Endothelial cell of umbilical vein (primary cell): ENCODE data around the gene CCNJL. TPM values are rescaled to one million over a fixed set of nuclear protein-coding genes. Genes with fewer than 3 reads are reported as not detected.

ENCODE experiments used
- BruUV-seq: library from RNA; stranded (reverse); fragments of 400-500 nt; replicated peaks from 2 replicates; lab custom pipeline; 2021; lab: Mats Ljungman, UMichigan
- CTCF ChIA-PET: fragments of 300-600, 350-600 bp; sonication (Branson Sonifier 250); formaldehyde crosslinking; loops from one replicate; lab custom pipeline; 2021; ENCODE audit warnings: antibody characterized with exemption, inconsistent platforms; lab: Charles Lee
- POLR2A ChIA-PET: fragments of 300-600, 350-600 bp; sonication (Branson Sonifier 250); formaldehyde crosslinking; loops from one replicate; lab custom pipeline; 2021; ENCODE audit warnings: antibody characterized with exemption, inconsistent platforms; lab: Charles Lee
- DNase-seq: peaks from one replicate; pipeline ENCODE4 v3.0.0-alpha.2; 2011; ENCODE audit warnings: low read depth, low spot score
- FAIRE-seq: peaks from 2 replicates; lab custom pipeline; 2011; peaks lifted over from hg19 to GRCh38; lab: Jason Lieb, UNC
- H2AFZ ChIP-seq: 2 replicates; pipeline ENCODE4 v1.6.0; 2012; ENCODE audit warnings: low read depth, low read length, control low read depth, inconsistent platforms
- H3K27ac ChIP-seq: 2 replicates; pipeline ENCODE4 v1.5.1; 2011; ENCODE audit warnings: low read depth, mild to moderate bottlenecking, control low read depth, low read length, moderate library complexity; ENCODE audit not compliant: insufficient read depth
- H3K27me3 ChIP-seq, 2 experiments: 2 replicates each; pipeline versions ENCODE4 v1.6.0 to v1.6.1; 2011; ENCODE audit warnings: low read length in 2 of 2, mixed read lengths in 1 of 2; ENCODE audit not compliant: control insufficient read depth in 2 of 2, insufficient read depth in 2 of 2
- H3K36me3 ChIP-seq, 2 experiments: 2 replicates in 1 of 2; 3 replicates in 1 of 2; pipeline ENCODE4 v1.5.1; 2011; ENCODE audit warnings: low read length in 2 of 2, mild to moderate bottlenecking in 1 of 2, moderate library complexity in 1 of 2; ENCODE audit not compliant: control insufficient read depth in 2 of 2, insufficient read depth in 2 of 2; ENCODE audit errors: extremely low read depth in 1 of 2
- H3K4me1 ChIP-seq: 3 replicates; pipeline ENCODE4 v1.5.1; 2011; ENCODE audit warnings: mild to moderate bottlenecking, low read length; ENCODE audit not compliant: control insufficient read depth, insufficient read depth; ENCODE audit errors: extremely low read depth
- H3K4me2 ChIP-seq: 2 replicates; pipeline ENCODE4 v1.6.1; 2011; ENCODE audit warnings: low read length, control low read depth, mixed read lengths; ENCODE audit not compliant: insufficient read depth
- H3K4me3 ChIP-seq, 3 experiments: fragments of 200-600 bp in 1 of 3; sonication (generic), shearing (Covaris generic) in 1 of 3; replicated peaks in 1 of 3; 2 replicates each; pipeline ENCODE4 v1.5.1; 2011 to 2016; ENCODE audit warnings: control low read depth in 3 of 3, low read length in 3 of 3, mild to moderate bottlenecking in 2 of 3, inconsistent platforms in 1 of 3, low read depth in 1 of 3, moderate library complexity in 1 of 3; ENCODE audit not compliant: insufficient read depth in 1 of 3
- H3K79me2 ChIP-seq: 2 replicates; pipeline ENCODE4 v1.6.0; 2012; ENCODE audit warnings: low read length, inconsistent platforms; ENCODE audit not compliant: control insufficient read depth, insufficient read depth
- H3K9ac ChIP-seq: replicated peaks from 2 replicates; pipeline ENCODE3; 2011; ENCODE audit warnings: low read length, control low read depth; ENCODE audit not compliant: insufficient read depth; ENCODE audit errors: extremely low read depth
- H3K9me1 ChIP-seq: replicated peaks from 3 replicates; pipeline ENCODE4 v1.6.0; 2011; ENCODE audit warnings: mild to moderate bottlenecking, low read length; ENCODE audit not compliant: control insufficient read depth, insufficient read depth; ENCODE audit errors: extremely low read depth
- H3K9me3 ChIP-seq: replicated peaks from 2 replicates; pipeline ENCODE4 v1.5.1; 2012; ENCODE audit warnings: low read length, inconsistent platforms; ENCODE audit not compliant: control insufficient read depth, insufficient read depth
- H4K20me1 ChIP-seq: replicated peaks from 2 replicates; pipeline ENCODE3; 2011; ENCODE audit warnings: mild to moderate bottlenecking, low read length; ENCODE audit not compliant: control insufficient read depth, insufficient read depth; ENCODE audit errors: extremely low read depth
- CTCF ChIP-seq, 2 donors: IDR thresholded peaks; 1 replicate in 1 of 2; 2 replicates in 1 of 2; pipeline ENCODE4 v1.5.1; 2011; ENCODE audit warnings: low read length in 2 of 2, mild to moderate bottlenecking in 2 of 2, moderate library complexity in 2 of 2, control low read depth in 1 of 2, inconsistent platforms in 1 of 2, low read depth in 1 of 2; ENCODE audit not compliant: insufficient read depth in 1 of 2; ENCODE audit errors: extremely low read depth in 1 of 2
- EZH2 ChIP-seq: IDR thresholded peaks from 2 replicates; pipeline ENCODE4 v1.6.1; 2012; ENCODE audit warnings: borderline replicate concordance, low read depth, mild to moderate bottlenecking, moderate library complexity, low read length, inconsistent platforms; ENCODE audit not compliant: severe bottlenecking
- FOS ChIP-seq: IDR thresholded peaks from 2 replicates; pipeline ENCODE4 v1.6.1; 2011; ENCODE audit warnings: mild to moderate bottlenecking, low read length, moderate library complexity, borderline replicate concordance; ENCODE audit not compliant: insufficient read depth
- GATA2 ChIP-seq: IDR thresholded peaks from 2 replicates; pipeline ENCODE4 v1.7.0; 2011; ENCODE audit warnings: low read depth, mild to moderate bottlenecking, moderate library complexity, mixed read lengths, low read length; ENCODE audit not compliant: insufficient read length, insufficient read depth
- JUN ChIP-seq: IDR thresholded peaks from 2 replicates; pipeline ENCODE4 v1.6.1; 2011; ENCODE audit warnings: borderline replicate concordance, low read depth; ENCODE audit not compliant: insufficient read length, insufficient read depth
- MYC ChIP-seq: IDR thresholded peaks from one replicate; pipeline ENCODE4 v1.6.1; 2011; ENCODE audit warnings: mild to moderate bottlenecking, low read depth, low read length
- POLR2AphosphoS5 ChIP-seq: IDR thresholded peaks from 2 replicates; pipeline ENCODE4 v1.6.1; 2012; ENCODE audit warnings: low read depth, mild to moderate bottlenecking, control low read depth, low read length, moderate library complexity; ENCODE audit not compliant: insufficient read depth
- dilution Hi-C: fragments of 300-500 bp; cut with MboI; formaldehyde crosslinking; loops from one replicate; pipeline ENCODE4 v1.15.0; 2019; ENCODE audit warnings: low sequenced_read_pairs; ENCODE audit not compliant: extremely low pct_ligation_motif_present
- intact Hi-C: fragments of 100-400 bp; cut with micrococcal nuclease; formaldehyde crosslinking; loops from one replicate; pipeline ENCODE4 v1.10.0; 2022
- polyA plus RNA-seq, 4 experiments: library from polyadenylated mRNA; depleted of rRNA in 3 of 4; stranded (reverse) in 3 of 4; unstranded in 1 of 4; fragments of >200 nt; gene quantifications; 2 replicates each; pipeline versions ENCODE4 v1.2.1 to v1.2.3, GENCODE V29; 2011 to 2012; ENCODE audit warnings: missing spikeins in 1 of 4
- total RNA-seq: library from RNA; stranded (reverse); gene quantifications from 2 replicates; pipeline ENCODE4 v1.2.3, GENCODE V29; 2021
- TF ChIP-seq, protein P1 (sequence below): IDR thresholded peaks from 2 replicates; pipeline ENCODE4 v1.6.1; 2011; ENCODE audit not compliant: insufficient read depth, insufficient read length

Gene CCNJL
- total and polyA plus RNA-seq, 2 donors (not counting 3 experiments of a cell fraction or from before 2014, with no cell fraction given) = 20.0 to 21.3 TPM

GRCh38 chr5:160356550-160357347 is 44.4 kb upstream of the CCNJL start:
- H3K4me1 ChIP-seq = no peaks in the 10 kb centered on the region
- no peaks in the 10 kb centered on the region for H3K9me3 ChIP-seq
- no peak overlapping the region for H3K4me3 ChIP-seq
- no peak for DNase-seq
- ChIA-PET POLR2A (no interaction called here), CTCF (interaction anchor here (0.6 to 1.9 kb wide), 4 partner anchors 11 to 335 kb away, joined by 3 to 8 read pairs (median 3); no protein-coding TSS in a partner anchor)
- FAIRE-seq = no peak
- no peaks in the 10 kb centered on the region for H3K79me2 ChIP-seq
- no peak overlapping the region for H3K27ac ChIP-seq
- H3K9me1 ChIP-seq = no peaks in the 10 kb centered on the region
- dilution Hi-C loops = no loop called here
- no peaks in the 10 kb centered on the region for H4K20me1 ChIP-seq
- no peak overlapping the region for H3K4me2 ChIP-seq
- TF ChIP-seq, protein P1, sequence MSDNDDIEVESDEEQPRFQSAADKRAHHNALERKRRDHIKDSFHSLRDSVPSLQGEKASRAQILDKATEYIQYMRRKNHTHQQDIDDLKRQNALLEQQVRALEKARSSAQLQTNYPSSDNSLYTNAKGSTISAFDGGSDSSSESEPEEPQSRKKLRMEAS = no peak
- no peak for TF ChIP-seq MYC
- TF ChIP-seq GATA2 = no peak
- no peak for TF ChIP-seq JUN
- no peak for TF ChIP-seq POLR2AphosphoS5
- no peak for TF ChIP-seq EZH2
- no peak for TF ChIP-seq CTCF (IDR thresholded peaks at IDR 0.05; ENCODE audit: extremely low read depth in 1 of 2, insufficient read depth in 1 of 2, low read depth in 1 of 2, low read length in 2 of 2)
- no peak for TF ChIP-seq FOS
- H3K9ac ChIP-seq = no peak overlapping the region
- H2AFZ ChIP-seq = no peak overlapping the region
- intact Hi-C loops = no loop called here
- no peaks in the 10 kb centered on the region for H3K36me3 ChIP-seq
- H3K27me3 ChIP-seq = peaks cover 0 to 9% of the 10 kb centered on the region in 2 experiments
- no TSS peak for BruUV-seq
